ENCODE data around the gene PKIG.
"Not testable (repeated sequence)": the region's sequence is repeated elsewhere in the genome, so short reads cannot be mapped to it uniquely, and the experiment has no call there.

Gene PKIG

GRCh38 chr20:44572551-44573500, 9.6 kb upstream of the PKIG start:
- peak; percentile 74 for DNase-seq

DNA sequence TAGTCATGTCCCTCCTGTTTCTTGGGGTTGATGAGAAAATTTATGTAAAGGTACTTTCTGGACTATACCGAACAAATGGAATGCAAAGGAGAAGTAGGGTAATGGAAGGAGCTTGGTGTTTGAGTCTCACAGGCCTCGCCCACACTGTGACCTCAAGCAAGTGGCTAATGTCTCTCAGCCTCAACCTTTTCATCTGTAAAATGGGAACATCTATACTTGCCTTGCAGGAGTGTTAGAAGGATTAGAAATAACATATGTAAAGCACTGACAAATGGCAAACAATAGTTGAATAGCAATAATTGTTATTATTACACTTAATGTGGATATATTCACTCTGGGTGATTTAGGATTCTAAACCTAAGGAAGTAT, 8.9 kb upstream of the PKIG start:
- no peak for DNase-seq

DNA sequence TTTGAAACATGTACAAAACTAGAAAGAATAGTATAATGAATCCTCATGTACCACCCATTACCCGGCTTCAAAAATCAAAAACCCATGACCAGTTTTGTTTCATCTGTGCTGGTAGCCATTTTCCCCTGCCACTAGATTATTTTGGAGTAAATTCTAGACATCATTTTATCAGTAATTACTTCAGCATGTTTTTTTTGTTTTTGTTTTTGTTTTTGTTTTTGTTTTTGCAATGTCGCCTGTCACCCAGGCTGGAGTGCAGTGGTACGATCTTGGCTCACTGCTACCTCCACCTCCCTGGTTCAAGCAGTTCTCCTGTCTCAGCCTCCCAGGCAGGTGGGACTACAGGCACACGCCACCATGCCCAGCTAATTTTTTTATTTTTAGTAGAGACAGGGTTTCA, 8.0 kb upstream of the PKIG start:
- no peak for DNase-seq

GRCh38 chr20:44576297-44576696, 6.1 kb upstream of the PKIG start:
- DNase-seq, result no peak

- DNase-seq, result no peak
Measured at GRCh38 chr20:44579313-44580081, 2.9 kb upstream of the PKIG start.

DNA sequence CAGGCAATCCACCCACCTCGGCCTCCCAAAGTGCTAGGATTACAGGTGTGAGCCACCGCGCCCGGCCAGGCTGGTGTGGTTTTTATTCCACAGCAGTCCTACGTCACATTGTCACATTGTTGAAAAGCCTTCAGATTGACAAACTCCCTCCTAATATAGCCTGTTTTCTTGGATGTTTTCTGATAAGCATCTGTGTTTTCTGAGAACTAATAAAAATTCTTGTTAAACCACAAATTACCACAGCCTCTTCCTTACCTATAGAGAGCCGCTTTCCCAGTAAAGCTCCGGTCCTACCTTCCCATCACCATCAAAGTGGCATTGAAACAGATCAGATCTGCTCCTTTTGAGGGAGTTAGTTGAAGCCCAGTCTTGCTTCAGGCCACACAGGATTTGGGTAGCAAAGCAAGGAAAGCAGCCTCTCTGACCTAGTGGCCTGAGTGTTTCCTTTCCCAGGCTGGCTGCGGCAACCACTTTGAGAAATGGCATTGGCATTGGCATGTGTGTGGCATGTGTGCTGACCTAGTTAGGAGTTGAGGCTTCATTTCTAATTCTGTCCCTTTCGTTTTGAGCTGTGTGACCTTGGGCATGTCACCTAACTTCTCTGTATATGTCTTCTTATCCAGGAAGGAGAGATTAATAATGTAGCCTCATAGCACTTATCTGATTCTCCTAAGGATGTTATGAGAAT, 1.7 kb upstream of the PKIG start:
- DNase-seq, result no peak

DNA sequence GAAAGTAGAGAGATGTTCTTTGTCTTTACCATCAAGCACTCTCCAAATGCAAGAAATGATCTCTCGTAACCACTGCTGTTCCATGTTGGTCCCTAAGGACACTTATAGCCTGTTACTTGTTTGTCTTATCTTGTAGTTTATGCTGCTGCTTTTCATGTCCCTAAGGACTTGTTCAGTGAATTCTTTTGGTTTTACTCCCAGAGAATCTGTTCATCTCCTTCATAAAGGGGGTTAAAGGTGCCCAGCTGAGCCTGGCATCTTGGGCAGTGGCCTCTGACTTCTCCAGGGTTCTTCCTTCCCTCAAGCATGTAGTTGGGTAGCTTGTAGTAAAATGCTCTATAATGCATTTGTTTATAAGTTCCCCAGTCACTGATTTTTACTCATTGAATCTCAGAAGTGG, 864 bp upstream of the PKIG start:
- no peak for DNase-seq

DNA sequence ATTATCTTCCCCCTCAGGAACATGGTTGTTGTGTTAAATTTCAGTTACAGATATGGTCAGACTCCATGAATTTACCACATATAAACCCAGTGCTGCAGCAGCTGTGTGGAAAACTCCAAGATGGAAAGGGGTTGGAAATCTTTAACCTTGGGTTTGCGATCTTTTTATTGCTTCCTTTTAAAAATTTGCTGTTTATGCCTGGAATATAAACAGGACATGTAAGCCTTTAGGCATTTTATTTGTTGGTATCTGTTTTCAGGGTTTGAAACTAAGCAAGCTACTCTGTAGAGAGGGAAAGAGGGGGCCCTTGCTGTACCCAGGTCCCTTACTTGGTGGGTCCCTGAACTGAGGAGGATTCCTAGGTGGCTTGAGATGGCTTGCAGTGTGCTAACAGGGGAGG, 778 bp downstream of the PKIG start:
- no peak for DNase-seq

DNA sequence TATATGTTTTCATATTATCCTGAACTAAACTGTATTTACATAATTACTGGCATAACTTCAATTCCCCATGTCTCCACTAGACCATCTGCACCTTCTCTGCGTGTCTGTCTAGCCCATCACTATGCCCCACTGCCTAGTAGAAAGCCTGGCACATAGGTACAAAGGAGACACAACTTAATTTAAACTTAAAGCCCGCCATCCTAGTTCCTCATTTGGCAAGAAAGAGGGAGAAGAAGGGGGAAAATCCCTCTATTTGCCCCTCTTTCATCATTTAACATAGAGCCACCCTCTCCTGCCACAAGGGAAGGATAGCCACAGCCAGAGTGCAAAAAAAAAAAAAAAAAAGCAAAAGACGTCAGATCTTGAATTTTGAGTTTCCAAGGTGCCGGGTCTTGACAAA, 1.8 kb downstream of the PKIG start:
- no peak for DNase-seq

DNA sequence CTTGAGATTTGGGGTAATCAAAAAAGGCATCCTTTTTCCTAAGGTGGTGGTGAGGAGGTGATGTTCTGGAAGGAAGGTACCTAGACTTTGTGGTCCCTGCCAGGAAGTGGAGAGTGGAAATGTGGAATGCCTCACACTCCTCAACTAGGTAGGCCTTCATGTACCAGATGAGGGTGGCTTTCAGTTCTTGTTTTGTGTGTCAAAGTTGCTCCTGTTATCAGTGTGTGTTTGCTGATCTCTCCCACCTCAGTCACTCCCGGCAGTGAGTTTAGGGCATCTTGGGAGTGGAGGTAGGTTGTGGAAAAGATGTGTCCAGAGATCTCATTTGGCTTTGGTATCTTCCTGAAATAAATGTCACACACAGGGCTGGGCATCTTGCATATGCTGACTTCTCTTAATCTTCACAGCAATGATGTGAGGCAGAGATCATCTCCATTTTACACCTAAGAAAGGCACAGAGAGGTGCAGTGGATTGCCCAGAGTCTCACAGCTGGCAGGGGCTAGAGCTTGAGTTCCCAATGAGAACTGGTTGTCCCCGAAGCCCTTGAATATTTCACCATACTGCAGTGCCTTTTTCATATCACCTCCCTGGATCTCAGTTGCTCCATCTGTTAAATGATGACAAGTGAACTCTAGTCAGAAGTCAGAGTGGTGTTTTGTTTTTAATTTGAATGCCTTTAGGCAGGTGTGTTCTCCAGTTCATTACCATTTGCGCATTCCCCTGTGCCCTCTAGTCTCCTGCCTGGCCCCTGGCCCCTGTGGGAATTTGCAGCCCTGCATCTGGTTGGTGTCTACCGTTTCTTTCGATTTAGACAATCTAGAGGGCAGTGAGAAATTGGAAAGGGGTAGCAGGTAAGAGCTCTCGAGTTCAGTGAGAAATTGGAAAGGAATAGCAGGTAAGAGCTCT, 2.9 kb downstream of the PKIG start:
- DNase-seq, result no peak

DNA sequence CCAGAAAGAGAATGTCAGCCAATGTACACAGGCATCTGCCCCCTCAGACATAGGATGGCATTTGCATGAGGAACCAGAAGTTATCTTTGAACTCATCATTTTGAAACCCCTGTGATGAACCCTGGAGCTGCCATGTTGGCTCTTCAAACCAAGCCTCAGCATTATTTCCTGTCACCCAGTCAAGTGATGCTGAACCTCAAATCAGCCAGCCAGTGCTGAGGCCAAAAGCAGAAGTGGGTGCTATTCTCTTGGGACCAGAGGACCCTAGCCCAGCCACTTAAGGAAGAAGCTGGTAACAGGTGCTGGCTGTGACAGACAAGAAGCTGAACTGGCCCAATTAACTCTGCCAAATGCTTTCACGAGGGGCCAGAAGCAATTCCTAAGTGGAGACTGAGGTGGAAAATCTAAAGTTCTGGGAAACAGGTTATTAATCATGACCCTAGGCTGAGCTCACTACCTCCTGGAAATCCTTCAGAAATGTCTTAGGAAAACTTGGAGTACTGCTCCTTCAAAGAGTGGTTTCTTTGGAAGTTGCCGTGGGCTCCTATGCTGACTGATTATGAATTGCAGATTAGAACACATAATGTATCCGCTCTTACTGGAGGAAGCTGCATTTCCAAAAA, 4.0 kb downstream of the PKIG start:
- no peak for DNase-seq

- no peak for DNase-seq
Measured at GRCh38 chr20:44587035-44587980, 4.9 kb downstream of the PKIG start.

DNA sequence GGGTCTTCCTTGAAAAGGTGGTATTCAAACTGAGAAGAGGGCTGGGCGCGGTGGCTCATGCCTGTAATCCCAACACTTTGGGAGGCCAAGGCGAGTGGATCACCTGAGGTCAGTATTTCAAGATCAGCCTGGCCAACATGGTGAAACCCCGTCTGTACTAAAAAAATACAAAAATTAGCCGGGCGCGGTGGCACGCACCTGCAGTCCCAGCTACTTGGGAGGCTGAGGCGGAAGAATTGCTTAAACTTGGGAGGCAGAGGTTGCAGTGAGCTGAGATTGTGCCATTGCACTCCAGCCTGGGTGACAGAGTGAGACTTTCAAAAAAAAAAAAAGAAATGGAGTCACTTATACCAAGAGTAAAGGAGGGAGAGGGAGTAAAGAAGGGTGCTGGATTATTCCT, 5.9 kb downstream of the PKIG start:
- not testable (repeated sequence) for DNase-seq

DNA sequence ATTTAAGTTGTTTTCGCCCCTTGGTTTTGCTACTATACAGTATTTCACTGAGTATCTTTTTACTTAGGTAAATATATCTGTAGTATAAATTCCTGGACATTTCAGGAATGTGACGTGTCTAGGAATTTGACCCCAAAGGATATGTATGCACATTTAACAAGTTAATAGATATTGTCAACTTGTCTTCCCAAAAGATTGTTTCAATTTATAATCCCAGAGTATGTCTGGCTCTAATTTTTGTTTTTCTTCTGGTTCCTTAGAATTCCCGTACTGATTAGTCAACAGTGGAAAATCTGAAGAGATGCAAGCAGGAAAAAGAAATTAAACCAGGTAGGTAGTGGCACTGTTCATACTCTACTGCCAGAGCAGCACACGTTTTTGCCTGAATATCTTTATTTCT, 7.2 kb downstream of the PKIG start:
- DNase-seq, result no peak

- DNase-seq, result no peak
Measured at GRCh38 chr20:44590980-44591778, 8.8 kb downstream of the PKIG start.

DNA sequence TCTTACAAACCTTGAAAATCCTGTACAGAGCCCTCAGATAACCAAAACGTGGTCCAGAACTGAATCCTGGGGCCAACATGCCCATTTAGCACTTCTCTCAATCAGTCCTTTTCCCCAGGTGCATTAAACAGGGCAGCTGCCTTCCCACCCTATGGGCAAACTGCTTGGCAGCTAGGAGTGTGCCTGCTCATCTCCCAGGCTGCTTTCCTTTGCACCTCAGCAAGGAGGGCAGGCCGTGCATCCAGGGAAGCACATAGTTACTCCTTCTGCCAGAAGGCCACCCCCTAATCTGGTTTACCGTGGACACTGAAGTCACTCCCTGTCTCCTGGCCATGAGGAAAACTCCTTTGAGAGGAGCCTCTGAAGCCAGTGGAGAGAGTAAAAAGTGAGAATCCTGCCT, 10.0 kb downstream of the PKIG start:
- DNase-seq, result no peak

GRCh38 chr20:44593751-44594150, 11.4 kb downstream of the PKIG start:
- no peak for DNase-seq

DNA sequence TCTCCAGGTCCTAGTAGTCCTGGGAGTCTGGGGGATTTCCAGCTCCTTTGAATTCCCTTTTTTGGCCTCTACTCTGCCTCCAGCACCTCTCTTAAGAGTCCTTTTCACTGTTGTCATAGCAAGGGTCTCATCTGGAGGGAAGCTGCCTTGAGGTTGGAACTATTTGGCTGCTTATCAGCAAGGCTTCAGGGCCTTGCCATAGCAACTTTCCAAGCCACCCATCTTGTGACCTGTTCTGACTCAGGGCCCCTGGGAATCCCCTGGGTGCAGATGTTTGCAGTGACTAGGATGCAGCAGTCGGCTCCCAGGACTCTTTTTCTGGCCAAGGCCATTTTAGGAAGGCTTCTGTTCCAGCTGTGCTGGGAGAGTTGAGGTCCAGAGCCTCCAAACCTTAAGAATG, 12.4 kb downstream of the PKIG start:
- DNase-seq, result no peak

GRCh38 chr20:44596010-44596409, 13.6 kb downstream of the PKIG start:
- DNase-seq, result no peak

DNA sequence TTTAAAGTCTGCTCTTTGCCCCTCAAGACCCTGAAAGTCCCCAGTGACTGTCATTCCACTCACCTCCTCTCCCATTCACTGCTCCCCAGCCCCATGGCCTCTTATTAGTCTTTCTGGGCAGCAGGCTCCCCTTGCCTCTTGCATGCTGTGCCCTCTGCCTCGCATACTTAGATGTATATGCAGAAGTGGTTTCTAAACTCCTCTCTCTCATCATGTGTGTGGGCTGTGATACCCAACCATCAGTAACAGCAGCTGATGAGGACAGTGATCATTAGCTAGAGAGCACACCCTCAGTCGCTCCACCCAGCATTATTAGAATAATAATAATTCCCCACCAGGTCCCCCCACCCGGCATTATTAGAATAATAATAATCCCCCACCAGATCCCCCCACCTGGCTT, 14.5 kb downstream of the PKIG start:
- DNase-seq, result no peak

Measured in NCI-H446 treated with DMSO at 0.1 percent for 48 hours (cell line).